A549 (cell line): ENCODE results near the gene GPX2. TPM values are rescaled to one million over a fixed set of nuclear protein-coding genes. Genes with fewer than 3 reads are reported as not detected.

Experiments used
- ATAC-seq, 2 experiments: fragments of 200-7000 bp in 1 of 2; fragments of >200 bp in 1 of 2; cut with Nextera tagmentation in 1 of 2; cut with Tn5 transposase in 1 of 2; 3 replicates each; pipeline versions ENCODE4 v1.8.0 to v1.9.1; 2018 to 2020; ENCODE audit warnings: mild to moderate bottlenecking in 1 of 2, moderate library complexity in 1 of 2
- CTCF ChIA-PET: fragments of 300-600 bp; sonication (Branson Sonifier 250); formaldehyde crosslinking; extraction: SDS; loops from one replicate; lab custom pipeline; 2021; ENCODE audit warnings: antibody characterized with exemption, inconsistent platforms; lab: Yijun Ruan, JAX
- POLR2A ChIA-PET: fragments of 350-600 bp; formaldehyde crosslinking; extraction: SDS; loops from one replicate; lab custom pipeline; 2021; ENCODE audit warnings: antibody characterized with exemption, inconsistent platforms; lab: Yijun Ruan, JAX
- DNase-seq, 2 experiments: peaks; one replicate each; pipeline versions ENCODE4 v3.0.0 to v3.0.0-alpha.2; 2011 to 2016; ENCODE audit warnings: low read depth in 1 of 2, low spot score in 1 of 2
- FAIRE-seq: peaks from 2 replicates; lab custom pipeline; 2011; peaks lifted over from hg19 to GRCh38; lab: Jason Lieb, UNC
- H3K27ac ChIP-seq, 2 experiments: fragments of >200 bp; sonication (Bioruptor Twin); formaldehyde crosslinking; 3 replicates each; pipeline ENCODE4 v1.5.1; 2016 to 2017
- H3K4me1 ChIP-seq: fragments of >200 bp; sonication (Bioruptor Twin); formaldehyde crosslinking; 3 replicates; pipeline ENCODE4 v1.6.1; 2016
- H3K4me2 ChIP-seq: fragments of >200 bp; sonication (Bioruptor Twin); formaldehyde crosslinking; 3 replicates; pipeline ENCODE4 v1.6.1; 2016
- H3K4me3 ChIP-seq: fragments of >200 bp; sonication (Bioruptor Twin); formaldehyde crosslinking; 3 replicates; pipeline ENCODE4 v1.5.1; 2016
- H3K9me3 ChIP-seq: fragments of >200 bp; sonication (Bioruptor Twin); formaldehyde crosslinking; 3 replicates; pipeline ENCODE4 v1.6.1; 2016
- BCL3 ChIP-seq: fragments of >200 bp; sonication (Bioruptor Twin); formaldehyde crosslinking; IDR thresholded peaks from 3 replicates; pipeline ENCODE4 v1.6.1; 2016
- CBX2 ChIP-seq: fragments of 200-600 bp; sonication (generic); IDR thresholded peaks from 2 replicates; pipeline ENCODE4 v1.6.1; 2016; ENCODE audit warnings: low read depth, mild to moderate bottlenecking, borderline replicate concordance
- CTCF ChIP-seq: fragments of >200 bp; sonication (Bioruptor Twin); formaldehyde crosslinking; IDR thresholded peaks from 3 replicates; pipeline ENCODE4 v1.5.1; 2016
- EP300 ChIP-seq, 2 experiments: fragments of >200 bp; sonication (Bioruptor Twin); formaldehyde crosslinking; IDR thresholded peaks; 2 replicates in 1 of 2; 3 replicates in 1 of 2; pipeline ENCODE4 v1.6.1; 2016 to 2017
- FOSB ChIP-seq: fragments of 250-450 bp; sonication (Bioruptor Pico); IDR thresholded peaks from 2 replicates; pipeline ENCODE4 v1.5.0; 2020; ENCODE audit warnings: mild to moderate bottlenecking, moderate library complexity
- FOSL2 ChIP-seq, 2 experiments: fragments of 450-650 bp in 1 of 2; fragments of >200 bp in 1 of 2; sonication (Bioruptor Twin) in 1 of 2; formaldehyde crosslinking; IDR thresholded peaks; 2 replicates each; pipeline versions ENCODE4 v1.5.0 to v1.6.1; 2016 to 2020; ENCODE audit warnings: mild to moderate bottlenecking in 1 of 2, moderate library complexity in 1 of 2
- FOXS1 ChIP-seq: fragments of 250-450 bp; sonication (Bioruptor Pico); IDR thresholded peaks from 2 replicates; pipeline ENCODE4 v1.5.0; 2020; ENCODE audit warnings: mild to moderate bottlenecking, moderate library complexity
- HOXA7 ChIP-seq: fragments of 250-450 bp; sonication (Bioruptor Pico); IDR thresholded peaks from 2 replicates; pipeline ENCODE4 v1.5.0; 2020; ENCODE audit warnings: mild to moderate bottlenecking, moderate library complexity
- HOXB13 ChIP-seq: fragments of 250-450 bp; sonication (Bioruptor Pico); IDR thresholded peaks from 2 replicates; pipeline ENCODE4 v1.5.0; 2020; ENCODE audit warnings: low read depth, mild to moderate bottlenecking, moderate library complexity
- HOXB5 ChIP-seq: fragments of 250-450 bp; sonication (Bioruptor Pico); IDR thresholded peaks from 2 replicates; pipeline ENCODE4 v1.5.0; 2020; ENCODE audit warnings: mild to moderate bottlenecking, moderate library complexity
- JUN ChIP-seq, 2 experiments: fragments of >200 bp; sonication (Bioruptor Twin); formaldehyde crosslinking; IDR thresholded peaks; 2 replicates in 1 of 2; 3 replicates in 1 of 2; pipeline ENCODE4 v1.6.1; 2016 to 2017
- KDM1A ChIP-seq: fragments of 200-600 bp; sonication (generic); IDR thresholded peaks from 2 replicates; pipeline ENCODE4 v1.6.1; 2016; ENCODE audit warnings: low read depth, mild to moderate bottlenecking
- MAFK ChIP-seq: fragments of 450-650 bp; IDR thresholded peaks from 2 replicates; pipeline ENCODE4 v1.6.1; 2014; ENCODE audit not compliant: partially characterized antibody
- MAZ ChIP-seq: fragments of 150-350 bp; IDR thresholded peaks from 2 replicates; pipeline ENCODE4 v1.6.1; 2014; ENCODE audit warnings: antibody characterized with exemption, low read depth, low read length, borderline replicate concordance
- MYC ChIP-seq: IDR thresholded peaks from 2 replicates; pipeline ENCODE4 v1.6.1; 2012; ENCODE audit warnings: mild to moderate bottlenecking, inconsistent platforms, low read length, improper control_type of control experiment, borderline replicate concordance
- NPAS2 ChIP-seq: fragments of 250-450 bp; sonication (Bioruptor Pico); IDR thresholded peaks from 2 replicates; pipeline ENCODE4 v1.8.0; 2022; ENCODE audit warnings: mild to moderate bottlenecking, moderate library complexity, borderline replicate concordance
- RAD21 ChIP-seq, 2 experiments: fragments of >200 bp in 1 of 2; sonication (Bioruptor Twin) in 1 of 2; formaldehyde crosslinking in 1 of 2; IDR thresholded peaks in 1 of 2; conservative IDR thresholded peaks in 1 of 2; 2 replicates in 1 of 2; 3 replicates in 1 of 2; pipeline ENCODE4 v1.6.1; 2012 to 2018; ENCODE audit warnings: inconsistent platforms in 1 of 2
- RCOR1 ChIP-seq: fragments of 150-350 bp; IDR thresholded peaks from 2 replicates; pipeline ENCODE4 v1.6.1; 2014; ENCODE audit warnings: antibody characterized with exemption, low read length, low read depth
- SMC3 ChIP-seq: fragments of >200 bp; sonication (Bioruptor Twin); formaldehyde crosslinking; IDR thresholded peaks from 3 replicates; pipeline ENCODE4 v1.6.1; 2018; ENCODE audit warnings: inconsistent platforms
- ZC3H11A ChIP-seq: fragments of 450-650 bp; IDR thresholded peaks from 2 replicates; pipeline ENCODE4 v1.6.1; 2014; ENCODE audit warnings: antibody characterized with exemption, mild to moderate bottlenecking
- WGBS: methylation state at CpG from one replicate; pipeline ENCODE4 v1.1.6; 2017; ENCODE audit errors: missing lambda C conversion rate; 5-methylcytosine and 5-hydroxymethylcytosine counted together
- polyA plus RNA-seq, 4 experiments: library from polyadenylated mRNA; depleted of rRNA in 3 of 4; stranded (reverse); fragments of >200 nt; fragmentation: RNase III in 1 of 4; extraction: RNeasy Plus Mini Kit Qiagen cat#74134 plus additional on column Dnase treatment in 1 of 4; gene quantifications; 2 replicates in 3 of 4; 3 replicates in 1 of 4; pipeline ENCODE4 v1.2.3, GENCODE V29; 2011 to 2017
- TF ChIP-seq, protein P1 (sequence below): IDR thresholded peaks from 2 replicates; pipeline ENCODE4 v1.6.1; 2012; ENCODE audit warnings: low read depth, borderline replicate concordance
- TF ChIP-seq, protein P2 (sequence below): fragments of 250-450 bp; sonication (Bioruptor Pico); IDR thresholded peaks from 2 replicates; pipeline ENCODE4 v1.5.0; 2021; ENCODE audit warnings: mild to moderate bottlenecking, moderate library complexity, borderline replicate concordance
- TF ChIP-seq, protein P3 (sequence below): fragments of >200 bp; sonication (Bioruptor Twin); formaldehyde crosslinking; IDR thresholded peaks from 2 replicates; pipeline ENCODE4 v1.6.1; 2016
- TF ChIP-seq, protein P4 (sequence below): IDR thresholded peaks from 2 replicates; pipeline ENCODE4 v1.6.1; 2012

The GPX2 gene
- polyA plus RNA-seq, 2 of the 4 experiments (the other 2 are of a cell fraction) = 382 to 876 TPM

- TF ChIP-seq BCL3 (peak; percentile 21; the same call in 1 of the 3 replicates), CTCF (peak; percentile 72), EP300 (IDR thresholded peaks at IDR 0.05) (peak in 1 of 2 experiments; percentile 23; a peak in 1 of 5 replicates), FOSL2 (IDR thresholded peaks at IDR 0.05) (no peak), FOSL2 (CRISPR knock-in tag; IDR thresholded peaks at IDR 0.05) (peak; percentile 14; the same call in 1 of the 2 replicates), HOXB13 (no peak), MYC (0 out of 2 replicates have a peak, but pooled peaks have one; percentile 19)
- TF ChIP-seq, protein P1, sequence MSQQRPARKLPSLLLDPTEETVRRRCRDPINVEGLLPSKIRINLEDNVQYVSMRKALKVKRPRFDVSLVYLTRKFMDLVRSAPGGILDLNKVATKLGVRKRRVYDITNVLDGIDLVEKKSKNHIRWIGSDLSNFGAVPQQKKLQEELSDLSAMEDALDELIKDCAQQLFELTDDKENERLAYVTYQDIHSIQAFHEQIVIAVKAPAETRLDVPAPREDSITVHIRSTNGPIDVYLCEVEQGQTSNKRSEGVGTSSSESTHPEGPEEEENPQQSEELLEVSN = peak; percentile 82
- TF ChIP-seq, protein P2, sequence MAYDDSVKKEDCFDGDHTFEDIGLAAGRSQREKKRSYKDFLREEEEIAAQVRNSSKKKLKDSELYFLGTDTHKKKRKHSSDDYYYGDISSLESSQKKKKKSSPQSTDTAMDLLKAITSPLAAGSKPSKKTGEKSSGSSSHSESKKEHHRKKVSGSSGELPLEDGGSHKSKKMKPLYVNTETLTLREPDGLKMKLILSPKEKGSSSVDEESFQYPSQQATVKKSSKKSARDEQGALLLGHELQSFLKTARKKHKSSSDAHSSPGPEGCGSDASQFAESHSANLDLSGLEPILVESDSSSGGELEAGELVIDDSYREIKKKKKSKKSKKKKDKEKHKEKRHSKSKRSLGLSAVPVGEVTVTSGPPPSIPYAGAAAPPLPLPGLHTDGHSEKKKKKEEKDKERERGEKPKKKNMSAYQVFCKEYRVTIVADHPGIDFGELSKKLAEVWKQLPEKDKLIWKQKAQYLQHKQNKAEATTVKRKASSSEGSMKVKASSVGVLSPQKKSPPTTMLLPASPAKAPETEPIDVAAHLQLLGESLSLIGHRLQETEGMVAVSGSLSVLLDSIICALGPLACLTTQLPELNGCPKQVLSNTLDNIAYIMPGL = no peak
Measured at GRCh38 chr14:64986648-64987437, 44.3 kb upstream of the GPX2 start, which contains the start of gene FNTB (continued).

- peak overlapping the region; percentile 8 to 45; a peak in 2 of 6 replicates for H3K27ac ChIP-seq
- peak; percentile 18 to 31; a peak in 3 of 6 replicates for ATAC-seq
- peak overlapping the region; percentile 22; the same call in 2 of the 3 replicates for H3K4me3 ChIP-seq
- ChIA-PET POLR2A (interaction anchor here (0.7 kb wide), 1 partner anchor 65 kb away, joined by 7 read pairs; no protein-coding TSS in a partner anchor), CTCF (interaction anchor here (0.7 to 2.7 kb wide), 12 partner anchors 8 to 184 kb away, joined by 3 to 13 read pairs (median 4); partner anchors contain the start of genes CHURC1 and MAX)
- TF ChIP-seq ZC3H11A = no peak
- TF ChIP-seq SMC3 = peak; percentile 43; the same call in 2 of the 3 replicates
- no peak for TF ChIP-seq HOXB5 (CRISPR knock-in tag)
- TF ChIP-seq, protein P3, sequence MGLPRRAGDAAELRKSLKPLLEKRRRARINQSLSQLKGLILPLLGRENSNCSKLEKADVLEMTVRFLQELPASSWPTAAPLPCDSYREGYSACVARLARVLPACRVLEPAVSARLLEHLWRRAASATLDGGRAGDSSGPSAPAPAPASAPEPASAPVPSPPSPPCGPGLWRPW = no peak
- TF ChIP-seq FOXS1 = no peak
- TF ChIP-seq KDM1A = no peak
- no peak for TF ChIP-seq HOXB13
- no peak for TF ChIP-seq JUN (IDR thresholded peaks at IDR 0.05)
- TF ChIP-seq CTCF = peak; percentile 84
- no peak for TF ChIP-seq CBX2
- TF ChIP-seq, protein P4, sequence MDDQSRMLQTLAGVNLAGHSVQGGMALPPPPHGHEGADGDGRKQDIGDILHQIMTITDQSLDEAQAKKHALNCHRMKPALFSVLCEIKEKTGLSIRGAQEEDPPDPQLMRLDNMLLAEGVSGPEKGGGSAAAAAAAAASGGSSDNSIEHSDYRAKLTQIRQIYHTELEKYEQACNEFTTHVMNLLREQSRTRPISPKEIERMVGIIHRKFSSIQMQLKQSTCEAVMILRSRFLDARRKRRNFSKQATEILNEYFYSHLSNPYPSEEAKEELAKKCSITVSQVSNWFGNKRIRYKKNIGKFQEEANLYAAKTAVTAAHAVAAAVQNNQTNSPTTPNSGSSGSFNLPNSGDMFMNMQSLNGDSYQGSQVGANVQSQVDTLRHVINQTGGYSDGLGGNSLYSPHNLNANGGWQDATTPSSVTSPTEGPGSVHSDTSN = no peak
- TF ChIP-seq HOXA7 (CRISPR knock-in tag) = no peak
- TF ChIP-seq FOSB (CRISPR knock-in tag) = no peak
- peak; percentile 74 to 81 for TF ChIP-seq RAD21 (conservative IDR thresholded peaks at IDR 0.05 in 1 of 2, IDR thresholded peaks at IDR 0.05 in 1 of 2)
- TF ChIP-seq NPAS2 (CRISPR knock-in tag) = no peak
- no peak for TF ChIP-seq RCOR1
- no peak for TF ChIP-seq MAFK
- no peak for TF ChIP-seq MAZ
- H3K4me2 ChIP-seq = peak overlapping the region; percentile 65
- 14% methylated on average over 15 of the region's 15 CpGs for WGBS
- H3K4me1 ChIP-seq = peaks cover 25% of the 10 kb centered on the region
- H3K9me3 ChIP-seq = no peaks in the 10 kb centered on the region
- no peak for FAIRE-seq
- DNase-seq = peak; percentile 55 to 70
Measured at GRCh38 chr14:64983439-64984310, 41.1 kb upstream of the GPX2 start.
